ENCODE results near the gene VPS11. TPM values are rescaled to one million over a fixed set of nuclear protein-coding genes. Genes with fewer than 3 reads are reported as not detected.

Gene VPS11
- total RNA-seq, 4 donors from 2014 or later: 16.5 to 25.9 (median 20.3) TPM

DNA sequence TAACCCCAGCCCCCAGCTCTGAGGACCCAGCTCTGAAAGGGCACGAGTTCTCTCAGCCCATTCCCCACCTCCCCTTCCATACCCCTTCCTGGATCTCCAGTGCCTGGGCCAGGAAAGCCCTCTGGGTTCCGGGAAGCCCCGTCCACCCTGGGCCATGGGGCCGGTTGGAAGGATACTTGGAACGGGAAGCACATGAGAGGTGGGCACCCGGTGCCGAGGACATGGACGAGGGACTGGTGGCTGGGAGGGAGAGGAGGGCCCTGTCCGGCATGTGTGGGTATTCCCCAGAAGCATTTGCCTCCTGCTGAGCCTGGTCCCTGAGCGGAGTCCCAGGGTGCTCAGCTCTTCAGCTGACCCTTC is 48.6 kb downstream of the VPS11 start:
- ATAC-seq (no peak), DNase-seq (no peak)
- Histone ChIP-seq H3K36me3 (peaks cover 0 to 54% of the 10 kb centered on the region in 2 donors), H3K27ac (no peak overlapping the region), H3K4me3 (no peak overlapping the region), H3K4me1 (peaks cover 4 to 6% of the 10 kb centered on the region in 2 donors), H3K9me3 (no peaks in the 10 kb centered on the region), H3K27me3 (no peaks in the 10 kb centered on the region)
- intact Hi-C loops (cut with DNase I; ENCODE audit: low total_unique reads) (no loop called here), in situ Hi-C loops (cut with MboI; ENCODE audit: low sequenced_read_pairs in 4 of 4) (no loop called here)
- TF ChIP-seq, protein P1, sequence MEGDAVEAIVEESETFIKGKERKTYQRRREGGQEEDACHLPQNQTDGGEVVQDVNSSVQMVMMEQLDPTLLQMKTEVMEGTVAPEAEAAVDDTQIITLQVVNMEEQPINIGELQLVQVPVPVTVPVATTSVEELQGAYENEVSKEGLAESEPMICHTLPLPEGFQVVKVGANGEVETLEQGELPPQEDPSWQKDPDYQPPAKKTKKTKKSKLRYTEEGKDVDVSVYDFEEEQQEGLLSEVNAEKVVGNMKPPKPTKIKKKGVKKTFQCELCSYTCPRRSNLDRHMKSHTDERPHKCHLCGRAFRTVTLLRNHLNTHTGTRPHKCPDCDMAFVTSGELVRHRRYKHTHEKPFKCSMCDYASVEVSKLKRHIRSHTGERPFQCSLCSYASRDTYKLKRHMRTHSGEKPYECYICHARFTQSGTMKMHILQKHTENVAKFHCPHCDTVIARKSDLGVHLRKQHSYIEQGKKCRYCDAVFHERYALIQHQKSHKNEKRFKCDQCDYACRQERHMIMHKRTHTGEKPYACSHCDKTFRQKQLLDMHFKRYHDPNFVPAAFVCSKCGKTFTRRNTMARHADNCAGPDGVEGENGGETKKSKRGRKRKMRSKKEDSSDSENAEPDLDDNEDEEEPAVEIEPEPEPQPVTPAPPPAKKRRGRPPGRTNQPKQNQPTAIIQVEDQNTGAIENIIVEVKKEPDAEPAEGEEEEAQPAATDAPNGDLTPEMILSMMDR (IDR thresholded peaks at IDR 0.05 in 4 of 5, conservative IDR thresholded peaks at IDR 0.05 in 1 of 5): no peak
- TF ChIP-seq POLR2A (IDR thresholded peaks at IDR 0.05): no peak

DNA sequence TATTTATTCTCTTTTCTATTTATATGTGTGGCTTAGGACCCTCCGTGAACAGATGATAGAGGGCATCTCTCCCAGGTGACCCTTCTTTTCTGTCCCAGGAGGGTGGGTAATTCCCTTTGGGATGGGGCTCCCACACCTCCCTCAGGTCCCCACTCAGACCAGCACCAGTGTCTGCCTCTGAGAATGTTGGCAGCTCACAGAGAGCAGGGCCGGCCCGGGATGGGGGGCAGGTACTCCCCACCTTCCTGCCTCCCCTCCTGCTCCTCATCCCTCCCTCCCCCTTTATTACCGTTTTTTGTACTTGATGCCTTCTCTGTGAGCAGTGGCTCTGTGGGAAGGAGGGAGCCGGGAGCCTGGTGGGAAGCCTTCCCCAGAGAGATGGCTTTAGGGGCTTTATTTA is 49.0 kb downstream of the VPS11 start:
- Histone ChIP-seq H3K4me1 (peaks cover 4 to 6% of the 10 kb centered on the region in 2 donors), H3K9me3 (no peaks in the 10 kb centered on the region), H3K4me3 (no peak overlapping the region), H3K27me3 (no peaks in the 10 kb centered on the region), H3K27ac (no peak overlapping the region), H3K36me3 (peaks cover 0 to 50% of the 10 kb centered on the region in 2 donors)
- no peak for ATAC-seq
- no peak for DNase-seq
- in situ Hi-C loops (cut with MboI; ENCODE audit: low sequenced_read_pairs in 4 of 4) (no loop called here), intact Hi-C loops (cut with DNase I; ENCODE audit: low total_unique reads) (no loop called here)
- no peak for TF ChIP-seq POLR2A (IDR thresholded peaks at IDR 0.05)
- TF ChIP-seq, protein P1 (IDR thresholded peaks at IDR 0.05 in 4 of 5, conservative IDR thresholded peaks at IDR 0.05 in 1 of 5): no peak

DNA sequence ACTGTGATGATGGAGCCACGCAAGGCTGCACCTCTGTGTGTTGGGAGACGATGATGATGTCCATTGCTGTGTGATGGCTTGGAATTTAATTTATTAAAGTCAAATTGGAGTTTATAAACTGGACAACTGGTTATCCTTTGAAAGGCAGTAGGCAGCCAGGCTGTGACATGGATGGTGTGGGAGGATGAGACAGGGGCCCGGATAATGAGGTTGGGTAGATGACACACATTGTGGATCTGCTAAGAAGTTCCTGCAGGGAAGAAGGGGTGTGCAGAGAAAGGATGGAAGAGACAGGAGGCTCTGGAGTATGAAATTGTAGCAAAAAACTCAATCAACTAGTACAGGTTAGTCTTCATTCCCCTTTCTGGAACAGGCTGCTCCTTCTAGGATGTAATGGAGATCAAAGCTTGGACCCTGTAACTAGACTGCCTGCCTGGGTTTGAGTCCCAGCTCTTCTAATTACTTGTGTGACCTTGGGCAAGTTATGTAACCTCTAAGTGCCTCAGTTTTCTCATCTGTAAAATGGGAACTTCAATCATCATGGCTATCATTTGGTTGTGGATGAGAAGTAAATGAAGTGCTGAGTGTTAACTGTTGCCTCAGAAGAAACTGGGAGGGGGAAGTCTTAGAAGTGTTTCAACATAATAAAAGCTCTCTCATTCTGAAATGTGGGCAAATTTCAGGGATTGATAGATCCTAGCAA is 49.5 kb downstream of the VPS11 start:
- H3K9me3 ChIP-seq: no peaks in the 10 kb centered on the region
- ATAC-seq: no peak
- no peak overlapping the region for H3K4me3 ChIP-seq
- no peak for TF ChIP-seq POLR2A (IDR thresholded peaks at IDR 0.05)
- TF ChIP-seq, protein P1 (IDR thresholded peaks at IDR 0.05 in 4 of 5, conservative IDR thresholded peaks at IDR 0.05 in 1 of 5): no peak
- DNase-seq: no peak
- intact Hi-C loops (cut with DNase I; ENCODE audit: low total_unique reads) (no loop called here), in situ Hi-C loops (cut with MboI; ENCODE audit: low sequenced_read_pairs in 4 of 4) (no loop called here)
- peaks cover 7 to 9% of the 10 kb centered on the region in 2 donors for H3K4me1 ChIP-seq
- H3K27me3 ChIP-seq: no peaks in the 10 kb centered on the region
- H3K27ac ChIP-seq: no peak overlapping the region
- H3K36me3 ChIP-seq: peaks cover 0 to 44% of the 10 kb centered on the region in 2 donors

DNA sequence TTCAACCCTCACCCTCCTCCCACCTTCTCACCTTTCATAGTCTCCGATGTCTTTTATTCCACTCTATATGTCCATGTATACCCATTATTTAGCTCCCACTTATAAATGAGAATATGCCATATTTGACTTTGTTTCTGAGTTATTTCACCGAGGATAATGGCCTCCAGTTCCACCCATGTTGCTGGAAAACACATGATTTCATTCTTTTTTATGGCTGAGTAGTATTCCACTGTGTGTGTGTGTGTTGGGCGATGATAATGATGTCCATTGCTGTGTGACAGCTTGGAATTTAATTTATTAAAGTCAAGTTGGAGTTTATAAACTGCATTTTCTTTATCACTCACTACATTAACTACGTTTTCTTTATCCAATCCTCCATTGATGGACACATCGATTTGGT is 50.6 kb downstream of the VPS11 start:
- DNase-seq (no peak), ATAC-seq (no peak)
- H3K27ac ChIP-seq: no peak overlapping the region
- no peaks in the 10 kb centered on the region for H3K27me3 ChIP-seq
- H3K9me3 ChIP-seq: no peaks in the 10 kb centered on the region
- in situ Hi-C loops (cut with MboI; ENCODE audit: low sequenced_read_pairs in 4 of 4): no loop called here
- peaks cover 16 to 20% of the 10 kb centered on the region in 2 donors for H3K4me1 ChIP-seq
- no peak for TF ChIP-seq POLR2A (IDR thresholded peaks at IDR 0.05)
- TF ChIP-seq, protein P1 (IDR thresholded peaks at IDR 0.05 in 4 of 5, conservative IDR thresholded peaks at IDR 0.05 in 1 of 5): no peak
- H3K36me3 ChIP-seq: peaks cover 0 to 33% of the 10 kb centered on the region in 2 donors
- intact Hi-C loops (cut with DNase I; ENCODE audit: low total_unique reads): no loop called here
- H3K4me3 ChIP-seq: no peak overlapping the region

DNA sequence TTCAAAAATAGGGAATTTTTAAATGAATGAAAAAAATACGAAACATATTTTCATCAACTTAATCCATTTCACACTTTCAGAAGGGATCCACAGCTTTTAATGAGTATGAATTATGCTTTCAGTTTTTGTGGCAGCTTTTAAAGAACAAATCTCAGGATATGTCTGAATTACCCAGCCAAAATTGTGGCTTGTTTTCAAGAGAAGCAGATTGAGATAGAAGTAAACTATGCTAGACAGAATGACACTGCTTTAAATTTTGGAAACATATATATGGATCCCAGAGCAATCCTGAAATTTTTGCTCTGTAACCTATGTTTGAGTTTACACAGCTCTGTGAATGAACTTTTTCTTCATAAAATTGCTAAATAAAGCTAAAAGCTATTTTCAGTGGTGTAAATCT is 51.3 kb downstream of the VPS11 start:
- H3K4me3 ChIP-seq: no peak overlapping the region
- H3K27me3 ChIP-seq: no peaks in the 10 kb centered on the region
- intact Hi-C loops (cut with DNase I; ENCODE audit: low total_unique reads): no loop called here
- no peak for DNase-seq
- no peak overlapping the region for H3K27ac ChIP-seq
- TF ChIP-seq POLR2A (IDR thresholded peaks at IDR 0.05): no peak
- TF ChIP-seq, protein P1 (IDR thresholded peaks at IDR 0.05 in 4 of 5, conservative IDR thresholded peaks at IDR 0.05 in 1 of 5): no peak
- H3K36me3 ChIP-seq: peaks cover 0 to 30% of the 10 kb centered on the region in 2 donors
- no peak for ATAC-seq
- in situ Hi-C loops (cut with MboI; ENCODE audit: low sequenced_read_pairs in 4 of 4): no loop called here
- peaks cover 16 to 20% of the 10 kb centered on the region in 2 donors for H3K4me1 ChIP-seq
- no peaks in the 10 kb centered on the region for H3K9me3 ChIP-seq
